RWPE2 (cell line): ENCODE data around the gene PITPNM3.

Source experiments
- ATAC-seq: fragments of 200-7000 bp; cut with Tn5 transposase; 3 replicates; pipeline ENCODE4 v1.9.1; 2021; ENCODE audit warnings: low read depth
- DNase-seq: peaks from one replicate; pipeline ENCODE4 v3.0.0-alpha.2; 2020; ENCODE audit warnings: low spot score
- H3K27ac ChIP-seq: fragments of 450-650 bp; 2 replicates; pipeline ENCODE4 v1.5.1; 2017; ENCODE audit warnings: mild to moderate bottlenecking; ENCODE audit not compliant: poor library complexity, severe bottlenecking
- H3K27me3 ChIP-seq: fragments of 250-450 bp; sonication (Bioruptor Pico); 2 replicates; pipeline ENCODE4 v1.5.1; 2021; ENCODE audit warnings: mild to moderate bottlenecking, moderate library complexity; ENCODE audit not compliant: insufficient read depth, poor library complexity, severe bottlenecking
- H3K36me3 ChIP-seq: fragments of 250-450 bp; sonication (Bioruptor Pico); 2 replicates; pipeline ENCODE4 v1.5.1; 2020; ENCODE audit warnings: low read depth, mild to moderate bottlenecking, moderate library complexity
- H3K4me1 ChIP-seq: fragments of 250-450 bp; sonication (Bioruptor Pico); 2 replicates; pipeline ENCODE4 v1.5.1; 2021; ENCODE audit warnings: mild to moderate bottlenecking, moderate library complexity; ENCODE audit not compliant: insufficient read depth, poor library complexity, severe bottlenecking
- H3K4me3 ChIP-seq: fragments of 250-450 bp; sonication (Bioruptor Pico); 2 replicates; pipeline ENCODE4 v1.5.1; 2021; ENCODE audit warnings: mild to moderate bottlenecking, moderate library complexity; ENCODE audit not compliant: severe bottlenecking
- H3K9me3 ChIP-seq: fragments of 250-450 bp; sonication (Bioruptor Pico); 2 replicates; pipeline ENCODE4 v1.5.1; 2021; ENCODE audit warnings: mild to moderate bottlenecking, moderate library complexity; ENCODE audit not compliant: severe bottlenecking
- TF ChIP-seq, protein P1 (sequence below): fragments of 450-650 bp; IDR thresholded peaks from one replicate; pipeline ENCODE4 v1.5.1; 2017; ENCODE audit warnings: mild to moderate bottlenecking, moderate library complexity; ENCODE audit not compliant: poor library complexity, severe bottlenecking

The PITPNM3 gene

DNA sequence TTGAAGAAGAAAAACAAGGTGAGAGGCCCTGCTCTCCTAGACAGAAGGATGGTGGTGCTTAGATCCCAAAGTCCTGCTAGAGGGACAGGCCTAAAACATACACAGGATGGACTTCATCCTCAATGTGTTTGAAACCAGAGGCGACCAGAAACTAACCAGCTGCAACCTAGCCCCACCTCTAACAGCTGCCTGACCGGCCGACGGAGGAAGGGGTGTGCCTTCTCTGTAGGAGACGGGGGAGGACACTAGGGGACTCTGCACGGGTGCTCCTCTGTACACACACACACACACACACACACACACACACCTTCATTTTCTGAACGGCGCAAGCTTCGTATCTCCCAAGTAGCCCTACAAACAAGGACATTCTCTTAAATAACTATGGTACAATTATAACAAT lies 24.3 kb upstream of the PITPNM3 start:
- no peak overlapping the region for H3K27ac ChIP-seq
- TF ChIP-seq, protein P1, sequence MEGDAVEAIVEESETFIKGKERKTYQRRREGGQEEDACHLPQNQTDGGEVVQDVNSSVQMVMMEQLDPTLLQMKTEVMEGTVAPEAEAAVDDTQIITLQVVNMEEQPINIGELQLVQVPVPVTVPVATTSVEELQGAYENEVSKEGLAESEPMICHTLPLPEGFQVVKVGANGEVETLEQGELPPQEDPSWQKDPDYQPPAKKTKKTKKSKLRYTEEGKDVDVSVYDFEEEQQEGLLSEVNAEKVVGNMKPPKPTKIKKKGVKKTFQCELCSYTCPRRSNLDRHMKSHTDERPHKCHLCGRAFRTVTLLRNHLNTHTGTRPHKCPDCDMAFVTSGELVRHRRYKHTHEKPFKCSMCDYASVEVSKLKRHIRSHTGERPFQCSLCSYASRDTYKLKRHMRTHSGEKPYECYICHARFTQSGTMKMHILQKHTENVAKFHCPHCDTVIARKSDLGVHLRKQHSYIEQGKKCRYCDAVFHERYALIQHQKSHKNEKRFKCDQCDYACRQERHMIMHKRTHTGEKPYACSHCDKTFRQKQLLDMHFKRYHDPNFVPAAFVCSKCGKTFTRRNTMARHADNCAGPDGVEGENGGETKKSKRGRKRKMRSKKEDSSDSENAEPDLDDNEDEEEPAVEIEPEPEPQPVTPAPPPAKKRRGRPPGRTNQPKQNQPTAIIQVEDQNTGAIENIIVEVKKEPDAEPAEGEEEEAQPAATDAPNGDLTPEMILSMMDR, result no peak
- peaks cover 16% of the 10 kb centered on the region for H3K4me1 ChIP-seq
- peaks cover 66% of the 10 kb centered on the region for H3K36me3 ChIP-seq
- no peak overlapping the region for H3K4me3 ChIP-seq
- no peaks in the 10 kb centered on the region for H3K9me3 ChIP-seq
- no peaks in the 10 kb centered on the region for H3K27me3 ChIP-seq
- ATAC-seq (no peak), DNase-seq (no peak)

- H3K27ac ChIP-seq, result peak overlapping the region; percentile 42
- no peak for ATAC-seq
- peaks cover 46% of the 10 kb centered on the region for H3K36me3 ChIP-seq
Measured at GRCh38 chr17:6578491-6578890, 22.1 kb upstream of the PITPNM3 start.

GRCh38 chr17:6577686-6578263 lies 21.4 kb upstream of the PITPNM3 start:
- peaks cover 39% of the 10 kb centered on the region for H3K36me3 ChIP-seq
- DNase-seq, result peak; percentile 88

More at GRCh38 chr17:6578491-6578890, 22.1 kb upstream of the PITPNM3 start:
- TF ChIP-seq, protein P1, result no peak
- Histone ChIP-seq H3K4me3 (no peak overlapping the region), H3K9me3 (no peaks in the 10 kb centered on the region), H3K27me3 (no peaks in the 10 kb centered on the region), H3K4me1 (peaks cover 24% of the 10 kb centered on the region)
- DNase-seq, result no peak

DNA sequence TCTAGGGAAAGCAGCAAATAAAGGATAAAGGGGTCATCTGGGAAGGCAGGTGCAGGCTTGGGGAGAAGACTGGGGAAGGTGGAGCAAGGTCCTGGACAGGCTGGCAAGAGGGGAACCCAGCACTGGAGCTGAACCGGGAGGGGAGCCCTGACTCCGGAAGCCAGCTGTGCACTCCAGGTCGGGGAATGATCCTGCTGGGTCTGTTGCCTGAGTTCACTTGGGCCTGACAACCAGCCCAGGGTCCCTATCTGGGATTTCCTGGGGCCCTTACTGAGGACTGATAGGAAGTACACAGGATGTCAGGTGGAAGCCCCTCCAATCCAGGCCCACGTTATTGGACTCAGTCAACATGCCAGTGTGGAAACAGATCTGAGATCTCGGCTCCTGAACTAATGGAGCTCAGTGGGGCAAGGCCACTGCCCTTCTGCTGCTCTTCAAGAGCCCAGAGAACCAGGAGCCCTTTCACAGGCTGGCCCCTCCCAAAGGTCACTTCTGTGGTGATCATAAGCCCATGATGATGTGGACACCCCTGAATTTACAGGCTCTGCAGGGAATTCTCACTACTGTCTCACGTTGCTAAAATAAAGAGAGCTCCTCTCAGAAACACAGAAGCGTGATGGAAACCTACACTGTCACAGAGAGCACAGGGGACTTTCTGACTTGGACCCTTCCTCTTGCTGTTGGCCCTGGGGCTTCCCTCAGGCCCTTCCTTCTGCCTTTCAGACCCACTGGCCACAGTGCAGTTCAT lies 19.9 kb upstream of the PITPNM3 start:
- no peaks in the 10 kb centered on the region for H3K9me3 ChIP-seq
- peaks cover 24% of the 10 kb centered on the region for H3K36me3 ChIP-seq
- H3K4me3 ChIP-seq, result no peak overlapping the region
- TF ChIP-seq, protein P1, result no peak
- no peak for ATAC-seq
- peaks cover 24% of the 10 kb centered on the region for H3K4me1 ChIP-seq
- peak overlapping the region; percentile 1 for H3K27ac ChIP-seq
- H3K27me3 ChIP-seq, result no peaks in the 10 kb centered on the region
- DNase-seq, result no peak

More at GRCh38 chr17:6577686-6578263, 21.4 kb upstream of the PITPNM3 start:
- H3K4me1 ChIP-seq, result peaks cover 24% of the 10 kb centered on the region
- no peak overlapping the region for H3K4me3 ChIP-seq
- ATAC-seq, result peak; percentile 94
- peak overlapping the region; percentile 42 for H3K27ac ChIP-seq
- H3K27me3 ChIP-seq, result no peaks in the 10 kb centered on the region
- TF ChIP-seq, protein P1, result no peak
- H3K9me3 ChIP-seq, result no peaks in the 10 kb centered on the region

DNA sequence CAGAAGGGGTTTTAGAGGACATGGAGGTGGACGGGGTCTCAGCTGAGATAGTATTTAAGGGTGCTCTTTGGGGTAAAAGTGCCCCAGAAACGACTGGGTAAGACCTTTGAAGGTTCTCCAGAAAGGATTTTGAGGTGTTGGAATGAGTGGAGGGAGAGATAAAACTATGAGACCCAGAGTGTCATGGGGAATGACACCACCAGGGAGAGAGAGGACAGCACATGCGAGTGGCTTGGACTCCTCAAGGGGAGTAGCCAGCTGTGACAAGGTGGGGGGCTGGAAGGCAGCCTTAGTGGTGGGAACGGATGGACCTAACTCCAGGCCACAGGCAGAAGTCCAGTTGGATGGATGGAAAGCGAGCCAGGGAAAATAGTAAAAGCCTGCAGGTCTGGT lies 19.2 kb upstream of the PITPNM3 start:
- peaks cover 24% of the 10 kb centered on the region for H3K4me1 ChIP-seq
- TF ChIP-seq, protein P1, result no peak
- no peak overlapping the region for H3K4me3 ChIP-seq
- peak overlapping the region; percentile 1 for H3K27ac ChIP-seq
- H3K9me3 ChIP-seq, result no peaks in the 10 kb centered on the region
- H3K27me3 ChIP-seq, result no peaks in the 10 kb centered on the region
- DNase-seq, result no peak
- H3K36me3 ChIP-seq, result peaks cover 21% of the 10 kb centered on the region
- no peak for ATAC-seq
